ENCODE measurements around the gene PHF19.

- no peak for TF ChIP-seq CTCF (IDR thresholded peaks at IDR 0.05)
- TF ChIP-seq POLR2A (IDR thresholded peaks at IDR 0.05) = no peak
Measured at GRCh38 chr9:120866651-120867050, 10.3 kb downstream of the PHF19 start.
